GM18867 (cell line): ENCODE data around the gene ADAP1.
"Not testable (repeated sequence)": the region's sequence is repeated elsewhere in the genome, so short reads cannot be mapped to it uniquely, and the experiment has no call there.

Experiments
- ATAC-seq: cut with Tn5 transposase; IDR thresholded peaks from one replicate; pipeline ENCODE4 v1.9.1; 2021; ENCODE audit warnings: mild to moderate bottlenecking, moderate library complexity; ENCODE audit not compliant: unreplicated experiment

ADAP1 gene

GRCh38 chr7:954330-955238, at the start of gene ADAP1:
ADAP1 (minus strand) TSS chr7:954680; CDS start chr7:954477, 203 bp downstream.
- peak; percentile 46 for ATAC-seq

- ATAC-seq = not testable (repeated sequence)
These were observed 48.0 kb upstream of the ADAP1 start for GRCh38 chr7:1002445-1002844.

- not testable (repeated sequence) for ATAC-seq
These were observed 47.5 kb upstream of the ADAP1 start for GRCh38 chr7:1002026-1002425.

- not testable (repeated sequence) for ATAC-seq
These were observed 46.7 kb upstream of the ADAP1 start for GRCh38 chr7:1001069-1001770.

GRCh38 chr7:999941-1000935, 45.8 kb upstream of the ADAP1 start:
- no peak for ATAC-seq

GRCh38 chr7:999149-999879, 44.8 kb upstream of the ADAP1 start:
- ATAC-seq = no peak

- ATAC-seq = no peak
These were observed 43.2 kb upstream of the ADAP1 start for GRCh38 chr7:997404-998395.

- no peak for ATAC-seq
These were observed 41.8 kb upstream of the ADAP1 start for GRCh38 chr7:996079-996872.

- ATAC-seq = no peak
These were observed 41.1 kb upstream of the ADAP1 start for GRCh38 chr7:995571-995970.

- no peak for ATAC-seq
These were observed 40.3 kb upstream of the ADAP1 start for GRCh38 chr7:994592-995308.

GRCh38 chr7:992709-993607, 38.5 kb upstream of the ADAP1 start:
- ATAC-seq = peak; percentile 85

- no peak for ATAC-seq
These were observed 37.5 kb upstream of the ADAP1 start for GRCh38 chr7:991729-992656.

- no peak for ATAC-seq
These were observed 36.7 kb upstream of the ADAP1 start for GRCh38 chr7:990933-991728.

- no peak for ATAC-seq
These were observed 36.0 kb upstream of the ADAP1 start for GRCh38 chr7:990352-990932.
